Activated naive CD4-positive, alpha-beta T cell treated with anti-CD3 and anti-CD28 coated beads for 36 hours (primary cell): ENCODE measurements around the gene CAMTA1. TPM values are rescaled to one million over a fixed set of nuclear protein-coding genes. Genes with fewer than 3 reads are reported as not detected.

Source experiments
- CTCF ChIA-PET: fragments of 350-600 bp; sonication (Branson Sonifier 250); formaldehyde crosslinking; loops from one replicate; lab custom pipeline; 2021; ENCODE audit warnings: antibody characterized with exemption; lab: Charles Lee
- DNase-seq: peaks from one replicate; pipeline ENCODE4 v3.0.0-alpha.2; 2020
- H3K27ac Mint-ChIP-seq: one replicate; pipeline ENCODE4 v1.8.0; 2021; ENCODE audit warnings: mild to moderate bottlenecking, mixed read lengths
- H3K27me3 Mint-ChIP-seq: one replicate; pipeline ENCODE4 v1.8.0; 2021; ENCODE audit warnings: low read depth, mixed read lengths
- H3K36me3 Mint-ChIP-seq: one replicate; pipeline ENCODE4 v1.8.0; 2021; ENCODE audit warnings: low read depth, mixed read lengths
- H3K4me1 Mint-ChIP-seq: one replicate; pipeline ENCODE4 v1.8.0; 2021; ENCODE audit warnings: low read depth, mixed read lengths
- H3K4me3 Mint-ChIP-seq: one replicate; pipeline ENCODE4 v1.8.0; 2021; ENCODE audit warnings: mild to moderate bottlenecking, moderate library complexity, mixed read lengths
- H3K9me3 Mint-ChIP-seq: one replicate; pipeline ENCODE4 v1.8.0; 2021; ENCODE audit warnings: mixed read lengths
- intact Hi-C: fragments of 100-400 bp; cut with micrococcal nuclease; formaldehyde crosslinking; loops from one replicate; pipeline ENCODE4 v1.15.1; 2023
- total RNA-seq, 2 experiments: library from RNA; stranded (reverse); gene quantifications; one replicate each; pipeline ENCODE4 v1.2.3, GENCODE V29; 2021

The CAMTA1 gene
- total RNA-seq, 2 experiments from 2014 or later, result 61.5 to 70.9 TPM

- no peaks in the 10 kb centered on the region for H3K36me3 Mint-ChIP-seq
- CTCF ChIA-PET, result no interaction called here
- no peak overlapping the region for H3K4me3 Mint-ChIP-seq
- H3K4me1 Mint-ChIP-seq, result no peaks in the 10 kb centered on the region
- no peaks in the 10 kb centered on the region for H3K27me3 Mint-ChIP-seq
- intact Hi-C loops, result no loop called here
- no peak overlapping the region for H3K27ac Mint-ChIP-seq
- H3K9me3 Mint-ChIP-seq, result no peaks in the 10 kb centered on the region
- DNase-seq, result no peak
These were observed 659.1 kb downstream of the CAMTA1 start for GRCh38 chr1:7444363-7444762.

- Mint-ChIP-seq H3K9me3 (no peaks in the 10 kb centered on the region), H3K27me3 (no peaks in the 10 kb centered on the region), H3K4me1 (no peaks in the 10 kb centered on the region), H3K27ac (no peak overlapping the region), H3K4me3 (no peak overlapping the region), H3K36me3 (no peaks in the 10 kb centered on the region)
- intact Hi-C loops, result no loop called here
- CTCF ChIA-PET, result no interaction called here
- DNase-seq, result no peak
These were observed 661.8 kb downstream of the CAMTA1 start for GRCh38 chr1:7447093-7447492.

GRCh38 chr1:7447736-7448135, 662.5 kb downstream of the CAMTA1 start:
- Mint-ChIP-seq H3K27me3 (no peaks in the 10 kb centered on the region), H3K4me3 (no peak overlapping the region), H3K36me3 (no peaks in the 10 kb centered on the region), H3K4me1 (no peaks in the 10 kb centered on the region), H3K27ac (no peak overlapping the region), H3K9me3 (no peaks in the 10 kb centered on the region)
- CTCF ChIA-PET, result no interaction called here
- intact Hi-C loops, result no loop called here
- DNase-seq, result no peak

- intact Hi-C loops, result no loop called here
- Mint-ChIP-seq H3K36me3 (no peaks in the 10 kb centered on the region), H3K9me3 (no peaks in the 10 kb centered on the region), H3K27ac (no peak overlapping the region), H3K4me3 (no peak overlapping the region), H3K27me3 (no peaks in the 10 kb centered on the region), H3K4me1 (no peaks in the 10 kb centered on the region)
- no peak for DNase-seq
- CTCF ChIA-PET, result no interaction called here
These were observed 663.7 kb downstream of the CAMTA1 start for GRCh38 chr1:7448986-7449385.

GRCh38 chr1:7449750-7450149, 664.5 kb downstream of the CAMTA1 start:
- Mint-ChIP-seq H3K27ac (no peak overlapping the region), H3K36me3 (no peaks in the 10 kb centered on the region), H3K27me3 (no peaks in the 10 kb centered on the region), H3K9me3 (no peaks in the 10 kb centered on the region), H3K4me1 (no peaks in the 10 kb centered on the region), H3K4me3 (no peak overlapping the region)
- no peak for DNase-seq
- CTCF ChIA-PET, result no interaction called here
- intact Hi-C loops, result no loop called here

GRCh38 chr1:7450838-7451237, 665.6 kb downstream of the CAMTA1 start:
- Mint-ChIP-seq H3K36me3 (no peaks in the 10 kb centered on the region), H3K9me3 (no peaks in the 10 kb centered on the region), H3K4me1 (no peaks in the 10 kb centered on the region), H3K27me3 (no peaks in the 10 kb centered on the region), H3K4me3 (no peak overlapping the region), H3K27ac (no peak overlapping the region)
- CTCF ChIA-PET, result interaction anchor here (0.7 kb wide), 1 partner anchor 157 kb away, joined by 3 read pairs; no protein-coding TSS in a partner anchor
- intact Hi-C loops, result no loop called here
- DNase-seq, result no peak

- H3K36me3 Mint-ChIP-seq, result no peaks in the 10 kb centered on the region
- H3K27ac Mint-ChIP-seq, result no peak overlapping the region
- intact Hi-C loops, result no loop called here
- H3K9me3 Mint-ChIP-seq, result no peaks in the 10 kb centered on the region
- DNase-seq, result no peak
- CTCF ChIA-PET, result no interaction called here
- no peaks in the 10 kb centered on the region for H3K4me1 Mint-ChIP-seq
- H3K27me3 Mint-ChIP-seq, result no peaks in the 10 kb centered on the region
- no peak overlapping the region for H3K4me3 Mint-ChIP-seq
These were observed 667.8 kb downstream of the CAMTA1 start for GRCh38 chr1:7453038-7453437.

- CTCF ChIA-PET, result no interaction called here
- no peak overlapping the region for H3K27ac Mint-ChIP-seq
- intact Hi-C loops, result loop anchor here (2.0 kb wide), 1 partner anchor 193 kb away; no protein-coding TSS in a partner anchor
- no peaks in the 10 kb centered on the region for H3K36me3 Mint-ChIP-seq
- no peaks in the 10 kb centered on the region for H3K9me3 Mint-ChIP-seq
- DNase-seq, result peak; percentile 14
- no peaks in the 10 kb centered on the region for H3K4me1 Mint-ChIP-seq
- H3K27me3 Mint-ChIP-seq, result no peaks in the 10 kb centered on the region
- no peak overlapping the region for H3K4me3 Mint-ChIP-seq
These were observed 669.0 kb downstream of the CAMTA1 start for GRCh38 chr1:7454052-7454815.

GRCh38 chr1:7454895-7455784, 669.9 kb downstream of the CAMTA1 start:
- CTCF ChIA-PET, result no interaction called here
- intact Hi-C loops, result loop anchor here (2.0 kb wide), 1 partner anchor 192 kb away; no protein-coding TSS in a partner anchor
- Mint-ChIP-seq H3K36me3 (no peaks in the 10 kb centered on the region), H3K9me3 (no peaks in the 10 kb centered on the region), H3K27ac (no peak overlapping the region), H3K4me3 (no peak overlapping the region), H3K27me3 (no peaks in the 10 kb centered on the region), H3K4me1 (no peaks in the 10 kb centered on the region)
- DNase-seq, result no peak

- no peaks in the 10 kb centered on the region for H3K36me3 Mint-ChIP-seq
- CTCF ChIA-PET, result no interaction called here
- H3K9me3 Mint-ChIP-seq, result no peaks in the 10 kb centered on the region
- no peaks in the 10 kb centered on the region for H3K4me1 Mint-ChIP-seq
- intact Hi-C loops, result loop anchor here (2.0 kb wide), 1 partner anchor 191 kb away; no protein-coding TSS in a partner anchor
- no peak for DNase-seq
- H3K4me3 Mint-ChIP-seq, result no peak overlapping the region
- no peak overlapping the region for H3K27ac Mint-ChIP-seq
- no peaks in the 10 kb centered on the region for H3K27me3 Mint-ChIP-seq
These were observed 670.8 kb downstream of the CAMTA1 start for GRCh38 chr1:7455796-7456721.

GRCh38 chr1:7456722-7457082, 671.4 kb downstream of the CAMTA1 start:
- no peak for DNase-seq
- H3K4me1 Mint-ChIP-seq, result no peaks in the 10 kb centered on the region
- no peaks in the 10 kb centered on the region for H3K27me3 Mint-ChIP-seq
- no peaks in the 10 kb centered on the region for H3K36me3 Mint-ChIP-seq
- no peak overlapping the region for H3K4me3 Mint-ChIP-seq
- CTCF ChIA-PET, result no interaction called here
- no peaks in the 10 kb centered on the region for H3K9me3 Mint-ChIP-seq
- H3K27ac Mint-ChIP-seq, result no peak overlapping the region
- intact Hi-C loops, result no loop called here

GRCh38 chr1:7457811-7458210, 672.6 kb downstream of the CAMTA1 start:
- CTCF ChIA-PET, result no interaction called here
- no peaks in the 10 kb centered on the region for H3K4me1 Mint-ChIP-seq
- H3K9me3 Mint-ChIP-seq, result no peaks in the 10 kb centered on the region
- H3K4me3 Mint-ChIP-seq, result no peak overlapping the region
- intact Hi-C loops, result no loop called here
- DNase-seq, result no peak
- no peak overlapping the region for H3K27ac Mint-ChIP-seq
- no peaks in the 10 kb centered on the region for H3K36me3 Mint-ChIP-seq
- no peaks in the 10 kb centered on the region for H3K27me3 Mint-ChIP-seq
